Endodermal cell (in vitro differentiated cells): ENCODE results near the gene DDA1. TPM values are rescaled to one million over a fixed set of nuclear protein-coding genes. Genes with fewer than 3 reads are reported as not detected.

Experiments used
- DNase-seq: peaks from one replicate; pipeline ENCODE4 v3.0.0-alpha.2; 2017
- H3K27ac ChIP-seq: 2 replicates; pipeline ENCODE4 v1.5.1; 2013; ENCODE audit warnings: mild to moderate bottlenecking, low read depth, low read length, moderate library complexity
- H3K27me3 ChIP-seq: 2 replicates; pipeline ENCODE4 v1.6.1; 2013; ENCODE audit warnings: mild to moderate bottlenecking, low read length, moderate library complexity; ENCODE audit not compliant: insufficient read depth, control insufficient read depth, poor library complexity, severe bottlenecking
- H3K36me3 ChIP-seq: 2 replicates; pipeline ENCODE4 v1.7.0; 2013; ENCODE audit warnings: mild to moderate bottlenecking, low read length, moderate library complexity; ENCODE audit not compliant: control insufficient read depth, insufficient read depth
- H3K4me1 ChIP-seq: one replicate; pipeline ENCODE4 v1.7.0; 2013; ENCODE audit warnings: low read length; ENCODE audit not compliant: control insufficient read depth, insufficient read depth
- H3K4me3 ChIP-seq: 2 replicates; pipeline ENCODE4 v1.5.1; 2013; ENCODE audit warnings: mild to moderate bottlenecking, low read length, moderate library complexity
- H3K9ac ChIP-seq: 2 replicates; pipeline ENCODE4 v1.6.1; 2013; ENCODE audit warnings: mild to moderate bottlenecking, low read length, moderate library complexity; ENCODE audit not compliant: poor library complexity, severe bottlenecking; ENCODE audit errors: extremely low read depth
- H3K9me3 ChIP-seq: 2 replicates; pipeline ENCODE4 v1.6.1; 2013; ENCODE audit warnings: mild to moderate bottlenecking, low read length, moderate library complexity; ENCODE audit not compliant: control insufficient read depth
- H3K27ac Mint-ChIP-seq: 2 replicates; pipeline ENCODE4 v1.8.0; 2020; ENCODE audit warnings: mixed read lengths
- H3K27me3 Mint-ChIP-seq: 2 replicates; pipeline ENCODE4 v1.8.0; 2021; ENCODE audit warnings: mild to moderate bottlenecking, mixed read lengths; ENCODE audit not compliant: insufficient read depth
- H3K36me3 Mint-ChIP-seq: 2 replicates; pipeline ENCODE4 v1.8.0; 2020; ENCODE audit warnings: low read depth, mixed read lengths
- H3K4me1 Mint-ChIP-seq: 2 replicates; pipeline ENCODE4 v1.8.0; 2020; ENCODE audit warnings: mixed read lengths
- H3K4me3 Mint-ChIP-seq: 2 replicates; pipeline ENCODE4 v1.8.0; 2020; ENCODE audit warnings: mild to moderate bottlenecking, moderate library complexity, mixed read lengths
- H3K9me3 Mint-ChIP-seq: 2 replicates; pipeline ENCODE4 v1.8.0; 2020; ENCODE audit warnings: mild to moderate bottlenecking, mixed read lengths
- CTCF ChIP-seq: fragments of 200-600 bp; sonication (generic); conservative IDR thresholded peaks from 2 replicates; pipeline ENCODE4 v1.5.0; 2021; ENCODE audit warnings: antibody characterized with exemption, mild to moderate bottlenecking
- WGBS, 2 experiments: methylation state at CpG; one replicate each; pipeline versions ENCODE4 v1.1.5 to v1.1.7; 2013; ENCODE audit warnings: missing lambda C conversion rate in 2 of 2, mixed read lengths in 1 of 2; ENCODE audit not compliant: insufficient coverage in 1 of 2, insufficient read length in 1 of 2; 5-methylcytosine and 5-hydroxymethylcytosine counted together
- total RNA-seq, 2 donors: library from RNA; stranded (reverse); fragmentation: NEBNext Ultra II Directional in 1 of 2; extraction: Animal tissue kit (Norgen Biotek cat#: 25700) in 1 of 2; gene quantifications; 2 replicates in 1 of 2; 3 replicates in 1 of 2; pipeline ENCODE4 v1.2.1, GENCODE V29; 2021

Gene DDA1
- total RNA-seq, 2 donors from 2014 or later, result 36.9 to 42.3 TPM

- no peak overlapping the region for H3K27ac ChIP-seq
- H3K27me3 ChIP-seq, result peaks cover under 1% of the 10 kb centered on the region
- H3K27ac Mint-ChIP-seq, result no peak overlapping the region
- H3K9me3 ChIP-seq, result no peaks in the 10 kb centered on the region
- H3K4me3 Mint-ChIP-seq, result no peak overlapping the region
- H3K36me3 ChIP-seq, result no peaks in the 10 kb centered on the region
- peaks cover 16% of the 10 kb centered on the region for H3K36me3 Mint-ChIP-seq
- peaks cover 3% of the 10 kb centered on the region for H3K27me3 Mint-ChIP-seq
- peaks cover 6% of the 10 kb centered on the region for H3K9me3 Mint-ChIP-seq
- no peak for DNase-seq
- H3K4me1 ChIP-seq, result no peaks in the 10 kb centered on the region
- no peak for TF ChIP-seq CTCF
- H3K9ac ChIP-seq, result no peak overlapping the region
- H3K4me3 ChIP-seq, result no peak overlapping the region
- 89 to 94% methylated on average over 9 of the region's 9 CpGs for WGBS, 2 experiments
- peaks cover 2% of the 10 kb centered on the region for H3K4me1 Mint-ChIP-seq
Observed at GRCh38 chr19:17286752-17287151, 22.6 kb upstream of the DDA1 start.

GRCh38 chr19:17289489-17289888, 19.9 kb upstream of the DDA1 start:
- Histone ChIP-seq H3K27ac (no peak overlapping the region), H3K9ac (no peak overlapping the region), H3K4me3 (no peak overlapping the region), H3K27me3 (no peaks in the 10 kb centered on the region), H3K9me3 (no peaks in the 10 kb centered on the region), H3K4me1 (no peaks in the 10 kb centered on the region), H3K36me3 (peaks cover 8% of the 10 kb centered on the region)
- Mint-ChIP-seq H3K27ac (no peak overlapping the region), H3K27me3 (no peaks in the 10 kb centered on the region), H3K4me3 (no peak overlapping the region), H3K36me3 (peaks cover 9% of the 10 kb centered on the region), H3K4me1 (no peaks in the 10 kb centered on the region), H3K9me3 (peaks cover 6% of the 10 kb centered on the region)
- 5 to 17% methylated on average over 4 to 22 of the region's 22 CpGs for WGBS, 2 experiments
- peak; percentile 95 for DNase-seq
- no peak for TF ChIP-seq CTCF

GRCh38 chr19:17292301-17293074, 16.9 kb upstream of the DDA1 start:
- Mint-ChIP-seq H3K4me1 (no peaks in the 10 kb centered on the region), H3K36me3 (peaks cover 12% of the 10 kb centered on the region), H3K9me3 (peaks cover 3% of the 10 kb centered on the region), H3K4me3 (peak overlapping the region; percentile 68), H3K27me3 (no peaks in the 10 kb centered on the region), H3K27ac (peak overlapping the region; percentile 95)
- no peaks in the 10 kb centered on the region for H3K4me1 ChIP-seq
- H3K9me3 ChIP-seq, result peaks cover 5% of the 10 kb centered on the region
- peak overlapping the region; percentile 75 for H3K4me3 ChIP-seq
- H3K27ac ChIP-seq, result peak overlapping the region; percentile 76
- 1 to 3% methylated on average over 22 to 46 of the region's 46 CpGs for WGBS, 2 experiments
- peak; percentile 95 for DNase-seq
- H3K9ac ChIP-seq, result peak overlapping the region; percentile 35
- TF ChIP-seq CTCF, result peak; percentile 76
- no peaks in the 10 kb centered on the region for H3K27me3 ChIP-seq
- peaks cover 15% of the 10 kb centered on the region for H3K36me3 ChIP-seq
